ENCODE data around the gene TAF11L5. TPM values are rescaled to one million over a fixed set of nuclear protein-coding genes. Genes with fewer than 3 reads are reported as not detected.
"Not testable (repeated sequence)": the region's sequence is repeated elsewhere in the genome, so short reads cannot be mapped to it uniquely, and the experiment has no call there.

TAF11L5 gene
- total RNA-seq, 2 donors from 2014 or later: not detected

DNA sequence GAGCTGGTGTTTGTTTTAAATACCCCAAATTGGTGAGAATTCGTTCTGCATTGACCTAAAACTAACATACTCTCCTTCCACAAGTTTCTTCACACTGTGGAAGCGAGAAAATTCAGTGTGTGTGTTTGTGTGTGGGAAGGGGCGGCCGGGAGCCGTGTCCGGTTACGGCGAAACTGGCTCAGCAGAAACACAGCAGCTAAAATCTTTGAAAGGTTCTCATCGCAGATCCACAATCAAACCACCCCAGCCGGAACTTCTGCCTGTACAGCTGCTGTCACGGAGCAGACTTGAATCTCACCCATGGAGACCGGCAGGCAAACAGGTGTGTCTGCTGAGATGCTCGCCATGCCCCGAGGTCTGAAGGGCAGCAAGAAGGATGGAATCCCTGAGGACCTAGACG lies 7.0 kb upstream of the TAF11L5 start, which contains the start of gene TAF11L3:
TAF11L3 (plus strand) TSS at position 301 of the 400 bp plus-strand sequence.
- H3K27me3 Mint-ChIP-seq (ENCODE audit: low read depth): not testable (repeated sequence)

DNA sequence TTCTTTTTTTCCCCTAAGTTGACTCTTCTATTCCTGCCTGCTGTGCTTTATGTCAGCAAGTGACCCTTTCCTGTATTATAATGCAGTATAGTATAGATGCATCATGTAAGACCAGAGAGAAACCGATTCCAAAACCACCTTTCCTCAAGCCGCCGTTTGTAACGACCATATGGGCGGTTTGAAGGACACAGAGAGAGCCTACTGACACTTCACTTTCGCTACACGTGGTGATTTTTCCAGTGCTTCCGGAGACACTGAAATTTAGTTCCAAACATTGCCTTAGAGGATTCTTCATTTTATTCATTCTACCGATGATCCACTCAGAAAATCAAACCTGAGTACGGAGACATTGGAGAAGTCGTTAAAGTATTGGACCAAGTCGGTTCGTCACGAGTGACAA lies 5.5 kb upstream of the TAF11L5 start:
- not testable (repeated sequence) for H3K36me3 Mint-ChIP-seq (ENCODE audit: insufficient read depth in 2 of 2); ATAC-seq (replicated peaks in 1 of 2); H3K27me3 Mint-ChIP-seq (ENCODE audit: low read depth); H3K27ac Mint-ChIP-seq; H3K4me1 Mint-ChIP-seq (ENCODE audit: low read depth); H3K4me3 Mint-ChIP-seq; DNase-seq; H3K9me3 Mint-ChIP-seq

More for the DNA sequence above, 7.0 kb upstream of the TAF11L5 start, which contains the start of gene TAF11L3:
- not testable (repeated sequence) for DNase-seq; H3K4me1 Mint-ChIP-seq (ENCODE audit: low read depth); ATAC-seq (replicated peaks in 1 of 2); H3K9me3 Mint-ChIP-seq; H3K4me3 Mint-ChIP-seq; H3K36me3 Mint-ChIP-seq (ENCODE audit: insufficient read depth in 2 of 2); H3K27ac Mint-ChIP-seq

DNA sequence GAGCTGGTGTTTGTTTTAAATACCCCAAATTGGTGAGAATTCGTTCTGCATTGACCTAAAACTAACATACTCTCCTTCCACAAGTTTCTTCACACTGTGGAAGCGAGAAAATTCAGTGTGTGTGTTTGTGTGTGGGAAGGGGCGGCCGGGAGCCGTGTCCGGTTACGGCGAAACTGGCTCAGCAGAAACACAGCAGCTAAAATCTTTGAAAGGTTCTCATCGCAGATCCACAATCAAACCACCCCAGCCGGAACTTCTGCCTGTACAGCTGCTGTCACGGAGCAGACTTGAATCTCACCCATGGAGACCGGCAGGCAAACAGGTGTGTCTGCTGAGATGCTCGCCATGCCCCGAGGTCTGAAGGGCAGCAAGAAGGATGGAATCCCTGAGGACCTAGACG lies 3.5 kb upstream of the TAF11L5 start, which contains the start of gene TAF11L4:
TAF11L4 (plus strand) TSS at position 301 of the 400 bp plus-strand sequence.
- not testable (repeated sequence) for H3K27me3 Mint-ChIP-seq (ENCODE audit: low read depth); DNase-seq; H3K27ac Mint-ChIP-seq; H3K9me3 Mint-ChIP-seq; H3K4me1 Mint-ChIP-seq (ENCODE audit: low read depth); H3K4me3 Mint-ChIP-seq; H3K36me3 Mint-ChIP-seq (ENCODE audit: insufficient read depth in 2 of 2); ATAC-seq (replicated peaks in 1 of 2)

DNA sequence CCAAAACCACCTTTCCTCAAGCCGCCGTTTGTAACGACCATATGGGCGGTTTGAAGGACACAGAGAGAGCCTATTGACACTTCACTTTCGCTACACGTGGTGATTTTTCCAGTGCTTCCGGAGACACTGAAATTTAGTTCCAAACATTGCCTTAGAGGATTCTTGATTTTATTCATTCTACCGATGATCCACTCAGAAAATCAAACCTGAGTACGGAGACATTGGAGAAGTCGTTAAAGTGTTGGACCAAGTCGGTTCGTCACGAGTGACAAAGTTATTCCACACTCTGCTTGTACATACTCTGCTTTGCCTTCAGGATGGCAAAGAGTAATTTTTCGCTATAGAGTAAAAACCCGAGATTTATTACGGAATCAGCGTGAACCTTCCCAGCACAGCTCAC lies 1.5 kb downstream of the TAF11L5 start:
- H3K9me3 Mint-ChIP-seq; H3K4me1 Mint-ChIP-seq (ENCODE audit: low read depth); H3K4me3 Mint-ChIP-seq; ATAC-seq (replicated peaks in 1 of 2); H3K27me3 Mint-ChIP-seq (ENCODE audit: low read depth); H3K36me3 Mint-ChIP-seq (ENCODE audit: insufficient read depth in 2 of 2); H3K27ac Mint-ChIP-seq: not testable (repeated sequence)
- peak in 1 of 2 donors; percentile 1 for DNase-seq

DNA sequence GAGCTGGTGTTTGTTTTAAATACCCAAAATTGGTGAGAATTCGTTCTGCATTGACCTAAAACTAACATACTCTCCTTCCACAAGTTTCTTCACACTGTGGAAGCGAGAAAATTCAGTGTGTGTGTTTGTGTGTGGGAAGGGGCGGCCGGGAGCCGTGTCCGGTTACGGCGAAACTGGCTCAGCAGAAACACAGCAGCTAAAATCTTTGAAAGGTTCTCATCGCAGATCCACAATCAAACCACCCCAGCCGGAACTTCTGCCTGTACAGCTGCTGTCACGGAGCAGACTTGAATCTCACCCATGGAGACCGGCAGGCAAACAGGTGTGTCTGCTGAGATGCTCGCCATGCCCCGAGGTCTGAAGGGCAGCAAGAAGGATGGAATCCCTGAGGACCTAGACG lies 3.3 kb downstream of the TAF11L5 start, which contains the start of gene TAF11L6:
TAF11L6 (plus strand) TSS at position 301 of the 400 bp plus-strand sequence.
- H3K36me3 Mint-ChIP-seq (ENCODE audit: insufficient read depth in 2 of 2); H3K27me3 Mint-ChIP-seq (ENCODE audit: low read depth); H3K9me3 Mint-ChIP-seq; DNase-seq; H3K27ac Mint-ChIP-seq; ATAC-seq (replicated peaks in 1 of 2); H3K4me1 Mint-ChIP-seq (ENCODE audit: low read depth); H3K4me3 Mint-ChIP-seq: not testable (repeated sequence)

Other genes with a start within 250 kb of the TAF11L5 start
- gene TAF11L2, start 27.0 kb upstream of the TAF11L5 start, total RNA-seq: not detected
- not detected for gene TAF11L3, start 6.9 kb upstream of the TAF11L5 start, total RNA-seq
- not detected for gene TAF11L4, start 3.4 kb upstream of the TAF11L5 start, total RNA-seq
- not detected for gene TAF11L6, start 3.4 kb downstream of the TAF11L5 start, total RNA-seq
- not detected for gene TAF11L7, start 60.5 kb downstream of the TAF11L5 start, total RNA-seq
- not detected for gene TAF11L8, start 65.7 kb downstream of the TAF11L5 start, total RNA-seq
- gene TAF11L9, start 69.2 kb downstream of the TAF11L5 start, total RNA-seq: not detected
- gene TAF11L10, start 72.6 kb downstream of the TAF11L5 start, total RNA-seq: not detected
- gene TAF11L11, start 78.9 kb downstream of the TAF11L5 start, total RNA-seq: not detected
- not detected for gene TAF11L12, start 85.2 kb downstream of the TAF11L5 start, total RNA-seq
- gene TAF11L13, start 106.9 kb downstream of the TAF11L5 start, total RNA-seq: not detected
- gene TAF11L14, start 109.2 kb downstream of the TAF11L5 start, total RNA-seq: not detected